GM18867 (cell line): Measurements from ENCODE around the gene NR3C1.

ENCODE experiments used
- ATAC-seq: cut with Tn5 transposase; IDR thresholded peaks from one replicate; pipeline ENCODE4 v1.9.1; 2021; ENCODE audit warnings: mild to moderate bottlenecking, moderate library complexity; ENCODE audit not compliant: unreplicated experiment

The NR3C1 gene

GRCh38 chr5:143403593-143404415 is at the start of gene NR3C1:
NR3C1 (minus strand) TSS chr5:143403686; CDS start chr5:143400839, 2,847 bp downstream.
- peak; percentile 65 for ATAC-seq

- ATAC-seq = no peak
Measured at GRCh38 chr5:143449772-143450171, 46.3 kb upstream of the NR3C1 start.

GRCh38 chr5:143448518-143448917 is 45.0 kb upstream of the NR3C1 start:
- no peak for ATAC-seq

- ATAC-seq = no peak
Measured at GRCh38 chr5:143447983-143448382, 44.5 kb upstream of the NR3C1 start.

GRCh38 chr5:143446535-143447226 is 43.2 kb upstream of the NR3C1 start:
- peak; percentile 46 for ATAC-seq

GRCh38 chr5:143445776-143446175 is 42.3 kb upstream of the NR3C1 start:
- no peak for ATAC-seq

GRCh38 chr5:143443330-143443729 is 39.8 kb upstream of the NR3C1 start:
- no peak for ATAC-seq

- ATAC-seq = no peak
Measured at GRCh38 chr5:143442385-143442784, 38.9 kb upstream of the NR3C1 start.

- no peak for ATAC-seq
Measured at GRCh38 chr5:143440448-143441115, 37.1 kb upstream of the NR3C1 start.

- no peak for ATAC-seq
Measured at GRCh38 chr5:143437666-143438273, 34.3 kb upstream of the NR3C1 start.

GRCh38 chr5:143436871-143437270 is 33.4 kb upstream of the NR3C1 start:
- ATAC-seq = no peak

GRCh38 chr5:143435210-143435657 is 31.7 kb upstream of the NR3C1 start:
- ATAC-seq = peak; percentile 92

GRCh38 chr5:143434261-143435209 is 31.0 kb upstream of the NR3C1 start:
- ATAC-seq = peak; percentile 36

GRCh38 chr5:143433670-143434069 is 30.2 kb upstream of the NR3C1 start:
- ATAC-seq = no peak

- no peak for ATAC-seq
Measured at GRCh38 chr5:143432658-143433239, 29.3 kb upstream of the NR3C1 start.

GRCh38 chr5:143431789-143432188 is 28.3 kb upstream of the NR3C1 start:
- no peak for ATAC-seq

- ATAC-seq = no peak
Measured at GRCh38 chr5:143428738-143429420, 25.4 kb upstream of the NR3C1 start.

GRCh38 chr5:143428155-143428554 is 24.7 kb upstream of the NR3C1 start:
- ATAC-seq = no peak

GRCh38 chr5:143427122-143427735 is 23.7 kb upstream of the NR3C1 start:
- ATAC-seq = peak; percentile 45
